ENCODE data around the gene GRIA2.

DNA sequence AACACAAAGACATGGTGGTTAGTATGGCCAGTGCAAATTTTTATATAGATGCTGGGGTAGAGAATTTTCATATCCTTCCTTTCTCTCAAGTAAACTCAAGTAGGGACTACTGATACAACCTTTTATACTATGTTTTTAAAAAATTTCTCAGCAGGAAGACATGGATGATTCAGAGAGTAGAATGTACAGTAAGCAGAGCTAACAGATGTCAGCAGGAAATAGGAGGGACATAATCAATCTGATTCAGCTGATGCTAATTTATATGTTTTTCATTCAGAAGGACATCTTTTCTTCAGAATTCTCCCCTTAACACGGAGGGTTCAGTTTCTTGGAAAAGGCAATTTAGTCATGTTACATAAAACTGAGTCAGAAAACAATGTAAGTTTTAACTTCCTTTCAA lies 95.4 kb downstream of the GRIA2 start:
- TF ChIP-seq, protein P1, sequence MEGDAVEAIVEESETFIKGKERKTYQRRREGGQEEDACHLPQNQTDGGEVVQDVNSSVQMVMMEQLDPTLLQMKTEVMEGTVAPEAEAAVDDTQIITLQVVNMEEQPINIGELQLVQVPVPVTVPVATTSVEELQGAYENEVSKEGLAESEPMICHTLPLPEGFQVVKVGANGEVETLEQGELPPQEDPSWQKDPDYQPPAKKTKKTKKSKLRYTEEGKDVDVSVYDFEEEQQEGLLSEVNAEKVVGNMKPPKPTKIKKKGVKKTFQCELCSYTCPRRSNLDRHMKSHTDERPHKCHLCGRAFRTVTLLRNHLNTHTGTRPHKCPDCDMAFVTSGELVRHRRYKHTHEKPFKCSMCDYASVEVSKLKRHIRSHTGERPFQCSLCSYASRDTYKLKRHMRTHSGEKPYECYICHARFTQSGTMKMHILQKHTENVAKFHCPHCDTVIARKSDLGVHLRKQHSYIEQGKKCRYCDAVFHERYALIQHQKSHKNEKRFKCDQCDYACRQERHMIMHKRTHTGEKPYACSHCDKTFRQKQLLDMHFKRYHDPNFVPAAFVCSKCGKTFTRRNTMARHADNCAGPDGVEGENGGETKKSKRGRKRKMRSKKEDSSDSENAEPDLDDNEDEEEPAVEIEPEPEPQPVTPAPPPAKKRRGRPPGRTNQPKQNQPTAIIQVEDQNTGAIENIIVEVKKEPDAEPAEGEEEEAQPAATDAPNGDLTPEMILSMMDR (IDR thresholded peaks at IDR 0.05; ENCODE audit: borderline replicate concordance, extremely low read depth, low read length, poor library complexity, severe bottlenecking), result no peak
- no peak for TF ChIP-seq EZH2 (IDR thresholded peaks at IDR 0.05; ENCODE audit: borderline replicate concordance, low read depth, low read length, severe bottlenecking)

All from DND-41 (cell line).